Thoracic aorta (tissue), 2 donors: ENCODE measurements around the gene CR1L. TPM values are rescaled to one million over a fixed set of nuclear protein-coding genes. Genes with fewer than 3 reads are reported as not detected.
"Not testable (repeated sequence)": the region's sequence is repeated elsewhere in the genome, so short reads cannot be mapped to it uniquely, and the experiment has no call there.

Source experiments
- ATAC-seq: fragments of 150-250 bp; one replicate; pipeline ENCODE4 v1.8.0; 2017; ENCODE audit warnings: low read depth; ENCODE audit not compliant: insufficient number of reproducible peaks, low FRiP score
- DNase-seq: peaks from one replicate; pipeline ENCODE4 v3.0.0-alpha.2; 2020; ENCODE audit warnings: low spot score
- H3K27ac ChIP-seq, 2 donors: fragments of 200-600 bp; sonication (generic); 1 replicate in 1 of 2; 2 replicates in 1 of 2; pipeline ENCODE4 v1.5.1; 2016; ENCODE audit warnings: mild to moderate bottlenecking in 2 of 2, moderate library complexity in 2 of 2
- H3K27me3 ChIP-seq: fragments of 200-600 bp; sonication (generic); replicated peaks from 2 replicates; pipeline ENCODE4 v1.6.0; 2016; ENCODE audit warnings: mild to moderate bottlenecking; ENCODE audit not compliant: insufficient read depth
- H3K36me3 ChIP-seq: fragments of 200-600 bp; sonication (generic); one replicate; pipeline ENCODE4 v1.5.1; 2016
- H3K4me1 ChIP-seq, 2 donors: fragments of 200-600 bp; sonication (generic); 1 replicate in 1 of 2; 2 replicates in 1 of 2; pipeline versions ENCODE4 v1.5.1 to v1.6.0; 2016; ENCODE audit warnings: low read depth in 2 of 2, mild to moderate bottlenecking in 1 of 2; ENCODE audit not compliant: control insufficient read depth in 1 of 2
- H3K4me3 ChIP-seq: fragments of 200-600 bp; sonication (generic); 2 replicates; pipeline ENCODE4 v1.5.1; 2016; ENCODE audit warnings: mild to moderate bottlenecking
- H3K9me3 ChIP-seq: fragments of 200-600 bp; sonication (generic); 2 replicates; pipeline ENCODE4 v1.5.1; 2016
- CTCF ChIP-seq: fragments of 200-600 bp; sonication (generic); IDR thresholded peaks from one replicate; pipeline ENCODE4 v1.5.1; 2019; ENCODE audit warnings: antibody characterized with exemption
- total RNA-seq, 2 donors: library from RNA; depleted of rRNA; stranded (reverse); fragments of >200 nt; gene quantifications; one replicate each; pipeline versions ENCODE4 v1.1.0 to v1.2.3, GENCODE V29; 2016

The CR1L gene
- total RNA-seq, 2 donors from 2014 or later = not detected

GRCh38 chr1:207690551-207690950 is 45.6 kb downstream of the CR1L start:
- H3K9me3 ChIP-seq, H3K27ac ChIP-seq, ATAC-seq, DNase-seq, H3K4me3 ChIP-seq, H3K27me3 ChIP-seq, H3K36me3 ChIP-seq, H3K4me1 ChIP-seq: not testable (repeated sequence)

GRCh38 chr1:207691010-207691409 is 46.1 kb downstream of the CR1L start:
- Histone ChIP-seq H3K27me3 (no peaks in the 10 kb centered on the region), H3K9me3 (no peaks in the 10 kb centered on the region), H3K36me3 (no peaks in the 10 kb centered on the region), H3K4me1 (no peaks in the 10 kb centered on the region), H3K27ac (no peak overlapping the region), H3K4me3 (no peak overlapping the region)
- TF ChIP-seq CTCF = no peak
- DNase-seq = no peak
- ATAC-seq = no peak

GRCh38 chr1:207691841-207692240 is 46.9 kb downstream of the CR1L start:
- no peak for ATAC-seq
- no peak overlapping the region for H3K27ac ChIP-seq

GRCh38 chr1:207692291-207692690 is 47.4 kb downstream of the CR1L start:
- not testable (repeated sequence) for H3K27me3 ChIP-seq, H3K9me3 ChIP-seq, H3K36me3 ChIP-seq, H3K27ac ChIP-seq, H3K4me1 ChIP-seq, DNase-seq, H3K4me3 ChIP-seq, ATAC-seq

More at GRCh38 chr1:207691841-207692240, 46.9 kb downstream of the CR1L start:
- no peaks in the 10 kb centered on the region for H3K36me3 ChIP-seq
- H3K9me3 ChIP-seq = no peaks in the 10 kb centered on the region
- no peak for TF ChIP-seq CTCF
- no peak overlapping the region for H3K4me3 ChIP-seq
- no peaks in the 10 kb centered on the region for H3K27me3 ChIP-seq
- no peak for DNase-seq
- H3K4me1 ChIP-seq = no peaks in the 10 kb centered on the region

GRCh38 chr1:207695891-207696290 is 51.0 kb downstream of the CR1L start:
- Histone ChIP-seq H3K4me1 (no peaks in the 10 kb centered on the region), H3K4me3 (no peak overlapping the region), H3K9me3 (no peaks in the 10 kb centered on the region), H3K36me3 (no peaks in the 10 kb centered on the region), H3K27ac (no peak overlapping the region), H3K27me3 (no peaks in the 10 kb centered on the region)
- no peak for TF ChIP-seq CTCF
- no peak for ATAC-seq
- DNase-seq = no peak

- ATAC-seq (no peak), DNase-seq (no peak)
- peak; percentile 44 for TF ChIP-seq CTCF
- Histone ChIP-seq H3K4me1 (no peaks in the 10 kb centered on the region), H3K36me3 (no peaks in the 10 kb centered on the region), H3K4me3 (no peak overlapping the region), H3K27me3 (no peaks in the 10 kb centered on the region), H3K27ac (no peak overlapping the region), H3K9me3 (no peaks in the 10 kb centered on the region)
Observed at GRCh38 chr1:207698822-207699483, 54.0 kb downstream of the CR1L start.
